Measurements from ENCODE around the gene GNB1L. TPM values are rescaled to one million over a fixed set of nuclear protein-coding genes. Genes with fewer than 3 reads are reported as not detected.

GNB1L gene
- total and polyA plus RNA-seq, 10 of the 15 experiments (the other 5 are each of a cell fraction or from before 2014, with no cell fraction given): 0.21 to 19.4 (median 6.8) TPM

GRCh38 chr22:19772673-19773469, 81.8 kb downstream of the GNB1L start (continued):
- TF ChIP-seq MTA2 (IDR thresholded peaks at IDR 0.05; ENCODE audit: low read depth) (peak; percentile 45; the same call in 1 of the 2 replicates), RAD21 (IDR thresholded peaks at IDR 0.05; ENCODE audit: insufficient read depth, low read depth, low read length) (no peak), RAD51 (IDR thresholded peaks at IDR 0.05) (no peak), IKZF1 (conservative IDR thresholded peaks at IDR 0.05) (peak; percentile 55), NR2F1 (conservative IDR thresholded peaks at IDR 0.05) (0 out of 2 replicates have a peak, but pooled peaks have one; percentile 40), USF2 (IDR thresholded peaks at IDR 0.05; ENCODE audit: borderline replicate concordance, low read depth, low read length) (no peak), CBX5 (IDR thresholded peaks at IDR 0.05; ENCODE audit: low read depth) (no peak), POU2F2 (IDR thresholded peaks at IDR 0.05; ENCODE audit: borderline replicate concordance, low read depth, low read length) (peak; percentile 90; the same call in 2 of the 3 replicates), YBX1 (IDR thresholded peaks at IDR 0.05) (no peak), CTCF (IDR thresholded peaks at IDR 0.05 in 2 of 3, conservative IDR thresholded peaks at IDR 0.05 in 1 of 3; ENCODE audit: control insufficient read depth in 2 of 3, extremely low read depth in 1 of 3, insufficient read depth in 1 of 3, low read depth in 3 of 3, low read length in 3 of 3) (peak; percentile 15 to 42 (median 26); a peak in 3 of 6 replicates), SP1 (IDR thresholded peaks at IDR 0.05; ENCODE audit: low read depth, low read length) (peak; percentile 20), MEF2B (IDR thresholded peaks at IDR 0.05; ENCODE audit: partially characterized antibody, poor library complexity, severe bottlenecking) (peak; percentile 93), STAT1 (conservative IDR thresholded peaks at IDR 0.05) (no peak), MLLT1 (IDR thresholded peaks at IDR 0.05) (0 out of 2 replicates have a peak, but pooled peaks have one; percentile 15)

All from GM12878 (cell line).